ENCODE results near the gene TMEM255B.
"Not testable (repeated sequence)": the region's sequence is repeated elsewhere in the genome, so short reads cannot be mapped to it uniquely, and the experiment has no call there.

TMEM255B gene

DNA sequence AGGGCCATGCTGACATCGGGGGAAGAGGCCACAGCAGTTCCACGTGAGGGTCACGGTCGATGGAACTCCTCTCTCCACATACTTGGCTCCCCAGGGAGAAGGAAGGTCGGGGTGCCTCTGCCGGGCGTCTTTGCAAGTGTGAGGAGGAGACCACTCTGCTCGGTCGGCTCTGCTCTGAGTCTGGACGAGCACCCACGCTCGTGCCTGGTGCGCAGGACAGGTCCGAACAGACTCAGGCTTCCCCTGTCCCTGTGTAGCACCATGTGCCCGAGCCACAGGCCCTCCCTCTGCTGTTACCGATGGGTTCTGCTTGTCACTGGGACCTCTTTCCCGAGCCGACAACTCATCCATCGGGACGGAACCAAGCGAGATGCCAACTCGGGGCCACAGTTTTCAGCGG lies 35.1 kb downstream of the TMEM255B start:
- H3K4me3 ChIP-seq (ENCODE audit: low read length, poor library complexity, severe bottlenecking), result no peak overlapping the region
- no peaks in the 10 kb centered on the region; the same call in 1 of the 2 replicates for H3K9me3 ChIP-seq (ENCODE audit: insufficient read depth, low read depth, low read length)
- no peak overlapping the region for H3K4me2 ChIP-seq (ENCODE audit: low read depth, low read length, poor library complexity, severe bottlenecking)
- TF ChIP-seq, protein P1, sequence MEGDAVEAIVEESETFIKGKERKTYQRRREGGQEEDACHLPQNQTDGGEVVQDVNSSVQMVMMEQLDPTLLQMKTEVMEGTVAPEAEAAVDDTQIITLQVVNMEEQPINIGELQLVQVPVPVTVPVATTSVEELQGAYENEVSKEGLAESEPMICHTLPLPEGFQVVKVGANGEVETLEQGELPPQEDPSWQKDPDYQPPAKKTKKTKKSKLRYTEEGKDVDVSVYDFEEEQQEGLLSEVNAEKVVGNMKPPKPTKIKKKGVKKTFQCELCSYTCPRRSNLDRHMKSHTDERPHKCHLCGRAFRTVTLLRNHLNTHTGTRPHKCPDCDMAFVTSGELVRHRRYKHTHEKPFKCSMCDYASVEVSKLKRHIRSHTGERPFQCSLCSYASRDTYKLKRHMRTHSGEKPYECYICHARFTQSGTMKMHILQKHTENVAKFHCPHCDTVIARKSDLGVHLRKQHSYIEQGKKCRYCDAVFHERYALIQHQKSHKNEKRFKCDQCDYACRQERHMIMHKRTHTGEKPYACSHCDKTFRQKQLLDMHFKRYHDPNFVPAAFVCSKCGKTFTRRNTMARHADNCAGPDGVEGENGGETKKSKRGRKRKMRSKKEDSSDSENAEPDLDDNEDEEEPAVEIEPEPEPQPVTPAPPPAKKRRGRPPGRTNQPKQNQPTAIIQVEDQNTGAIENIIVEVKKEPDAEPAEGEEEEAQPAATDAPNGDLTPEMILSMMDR (conservative IDR thresholded peaks at IDR 0.05; ENCODE audit: low read length), result no peak
- H3K9me2 ChIP-seq (replicated peaks; ENCODE audit: low read depth, low read length), result no peaks in the 10 kb centered on the region
- no peaks in the 10 kb centered on the region for H3K4me1 ChIP-seq (ENCODE audit: insufficient read depth, low read length, poor library complexity, severe bottlenecking)
- no peak overlapping the region for H3K9ac ChIP-seq (ENCODE audit: low read depth, low read length, poor library complexity, severe bottlenecking)
- no peaks in the 10 kb centered on the region for H3K27me3 ChIP-seq (ENCODE audit: insufficient read depth, low read length, poor library complexity, severe bottlenecking)
- no peaks in the 10 kb centered on the region for H3K36me3 ChIP-seq (ENCODE audit: insufficient read depth, low read length)
- no peak overlapping the region for H2AFZ ChIP-seq (ENCODE audit: low read length)
- H3F3A ChIP-seq (ENCODE audit: low read depth), result no peaks in the 10 kb centered on the region
- H3K79me2 ChIP-seq (ENCODE audit: insufficient read depth, low read length), result no peaks in the 10 kb centered on the region
- no peaks in the 10 kb centered on the region for H4K20me1 ChIP-seq (ENCODE audit: insufficient read depth, low read length, poor library complexity, severe bottlenecking)

DNA sequence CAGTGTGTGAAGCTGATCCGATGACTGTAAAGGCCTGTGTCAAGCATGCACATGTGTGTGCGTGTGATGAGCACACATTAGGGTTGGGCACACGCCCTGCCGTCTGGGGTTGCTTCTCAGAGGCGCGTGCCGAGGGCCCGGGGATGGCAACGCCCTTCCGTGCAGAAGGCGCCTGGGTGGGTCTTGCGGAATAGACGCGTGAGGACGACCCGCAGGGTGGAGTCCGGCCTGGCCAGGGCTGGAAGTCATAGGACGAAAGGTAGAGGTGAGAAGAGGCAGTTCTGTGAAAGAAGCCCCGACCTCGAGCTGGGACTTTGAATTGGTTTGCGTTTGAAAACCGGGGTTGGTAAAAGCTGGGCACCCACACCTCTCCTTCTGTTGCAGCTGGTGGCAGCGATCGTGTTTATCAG lies 35.7 kb downstream of the TMEM255B start:
- no peaks in the 10 kb centered on the region for H3F3A ChIP-seq (ENCODE audit: low read depth)
- no peak overlapping the region for H3K4me2 ChIP-seq (ENCODE audit: low read depth, low read length, poor library complexity, severe bottlenecking)
- H3K9me2 ChIP-seq (replicated peaks; ENCODE audit: low read depth, low read length), result no peaks in the 10 kb centered on the region
- H3K9ac ChIP-seq (ENCODE audit: low read depth, low read length, poor library complexity, severe bottlenecking), result no peak overlapping the region
- no peaks in the 10 kb centered on the region for H3K4me1 ChIP-seq (ENCODE audit: insufficient read depth, low read length, poor library complexity, severe bottlenecking)
- H3K27me3 ChIP-seq (ENCODE audit: insufficient read depth, low read length, poor library complexity, severe bottlenecking), result no peaks in the 10 kb centered on the region
- H4K20me1 ChIP-seq (ENCODE audit: insufficient read depth, low read length, poor library complexity, severe bottlenecking), result no peaks in the 10 kb centered on the region
- H3K36me3 ChIP-seq (ENCODE audit: insufficient read depth, low read length), result no peaks in the 10 kb centered on the region
- H3K79me2 ChIP-seq (ENCODE audit: insufficient read depth, low read length), result no peaks in the 10 kb centered on the region
- no peaks in the 10 kb centered on the region; the same call in 1 of the 2 replicates for H3K9me3 ChIP-seq (ENCODE audit: insufficient read depth, low read depth, low read length)
- TF ChIP-seq, protein P1 (conservative IDR thresholded peaks at IDR 0.05; ENCODE audit: low read length), result no peak
- no peak for TF ChIP-seq EZH2phosphoT487 (IDR thresholded peaks at IDR 0.05; ENCODE audit: borderline replicate concordance)
- no peak overlapping the region for H2AFZ ChIP-seq (ENCODE audit: low read length)
- H3K4me3 ChIP-seq (ENCODE audit: low read length, poor library complexity, severe bottlenecking), result no peak overlapping the region

DNA sequence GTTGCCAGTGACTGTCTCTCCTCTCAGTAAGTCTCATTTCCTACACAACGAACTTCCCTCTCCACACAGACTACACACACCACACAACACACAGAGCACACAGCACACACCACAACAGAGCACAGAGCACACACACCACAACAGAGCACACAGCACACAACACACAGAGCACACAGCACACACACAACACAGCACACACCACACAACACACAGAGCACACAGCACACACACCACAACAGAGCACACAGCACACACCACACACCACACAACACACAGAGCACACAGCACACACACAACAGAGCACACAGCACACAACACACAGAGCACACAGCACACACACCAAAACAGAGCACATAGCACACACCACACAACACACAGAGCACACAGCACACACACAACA lies 36.3 kb downstream of the TMEM255B start:
- H2AFZ ChIP-seq (ENCODE audit: low read length); H3K9ac ChIP-seq (ENCODE audit: low read depth, low read length, poor library complexity, severe bottlenecking); H3K4me1 ChIP-seq (ENCODE audit: insufficient read depth, low read length, poor library complexity, severe bottlenecking); H3K4me2 ChIP-seq (ENCODE audit: low read depth, low read length, poor library complexity, severe bottlenecking); H3K79me2 ChIP-seq (ENCODE audit: insufficient read depth, low read length); H3K9me2 ChIP-seq (replicated peaks; ENCODE audit: low read depth, low read length); H4K20me1 ChIP-seq (ENCODE audit: insufficient read depth, low read length, poor library complexity, severe bottlenecking); H3K9me3 ChIP-seq (ENCODE audit: insufficient read depth, low read depth, low read length); H3K27me3 ChIP-seq (ENCODE audit: insufficient read depth, low read length, poor library complexity, severe bottlenecking); H3K36me3 ChIP-seq (ENCODE audit: insufficient read depth, low read length); H3K4me3 ChIP-seq (ENCODE audit: low read length, poor library complexity, severe bottlenecking); H3F3A ChIP-seq (ENCODE audit: low read depth): not testable (repeated sequence)

DNA sequence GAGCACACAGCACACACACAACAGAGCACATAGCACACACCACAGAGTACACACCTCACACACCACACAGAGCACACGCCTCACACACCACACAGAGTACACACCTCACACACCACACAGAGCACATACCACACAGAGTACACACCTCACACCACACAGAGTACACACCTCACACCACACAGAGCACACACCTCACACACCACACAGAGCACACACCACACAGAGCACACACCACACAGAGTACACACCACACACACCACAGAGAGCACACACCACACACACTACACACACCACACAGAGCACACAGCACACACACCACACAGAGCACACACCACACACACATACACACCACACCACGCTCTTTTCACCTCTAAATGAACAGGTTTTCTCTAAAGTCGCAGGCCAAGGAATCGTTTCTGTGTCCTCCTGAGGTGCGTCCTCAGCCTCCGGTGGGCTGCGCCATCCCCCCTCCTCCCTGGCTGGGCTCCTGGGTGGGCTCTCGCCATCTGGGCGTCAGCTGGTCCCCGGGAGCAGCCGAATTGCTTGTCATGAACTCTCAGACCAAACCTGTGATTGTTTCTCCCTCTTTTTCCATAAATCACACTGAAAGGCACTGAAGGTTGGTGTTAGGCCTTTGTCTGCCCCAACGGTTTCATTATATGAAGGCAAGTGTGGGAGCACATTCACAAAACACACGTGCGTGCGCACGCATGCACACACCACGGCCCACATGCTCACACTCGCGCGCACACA lies 37.4 kb downstream of the TMEM255B start:
- Histone ChIP-seq H3K27me3 (ENCODE audit: insufficient read depth, low read length, poor library complexity, severe bottlenecking) (no peaks in the 10 kb centered on the region), H4K20me1 (ENCODE audit: insufficient read depth, low read length, poor library complexity, severe bottlenecking) (no peaks in the 10 kb centered on the region), H3F3A (ENCODE audit: low read depth) (no peaks in the 10 kb centered on the region), H3K4me2 (ENCODE audit: low read depth, low read length, poor library complexity, severe bottlenecking) (no peak overlapping the region), H3K9me2 (replicated peaks; ENCODE audit: low read depth, low read length) (no peaks in the 10 kb centered on the region), H3K36me3 (ENCODE audit: insufficient read depth, low read length) (no peaks in the 10 kb centered on the region), H3K79me2 (ENCODE audit: insufficient read depth, low read length) (no peaks in the 10 kb centered on the region), H2AFZ (ENCODE audit: low read length) (no peak overlapping the region), H3K9me3 (ENCODE audit: insufficient read depth, low read depth, low read length) (no peaks in the 10 kb centered on the region), H3K4me3 (ENCODE audit: low read length, poor library complexity, severe bottlenecking) (no peak overlapping the region), H3K9ac (ENCODE audit: low read depth, low read length, poor library complexity, severe bottlenecking) (no peak overlapping the region), H3K4me1 (ENCODE audit: insufficient read depth, low read length, poor library complexity, severe bottlenecking) (no peaks in the 10 kb centered on the region)
- TF ChIP-seq EZH2phosphoT487 (IDR thresholded peaks at IDR 0.05; ENCODE audit: borderline replicate concordance), result no peak
- TF ChIP-seq, protein P1 (conservative IDR thresholded peaks at IDR 0.05; ENCODE audit: low read length), result no peak
